K562 (cell line): Measurements from ENCODE around the gene DAD1. TPM values are rescaled to one million over a fixed set of nuclear protein-coding genes. Genes with fewer than 3 reads are reported as not detected.

Experiments used
- ATAC-seq: fragments of 200-7000 bp; cut with Tn5 transposase; 3 replicates; pipeline ENCODE4 v1.9.1; 2020; ENCODE audit warnings: moderate library complexity
- BruUV-seq: library from RNA; stranded (reverse); fragments of 400-500 nt; replicated peaks from 2 replicates; lab custom pipeline; 2021; lab: Mats Ljungman, UMichigan
- CTCF ChIA-PET: fragments of 300-600 bp; formaldehyde crosslinking; extraction: SDS; loops from one replicate; lab custom pipeline; 2021; ENCODE audit warnings: low intra/inter-chr PET ratio; lab: Yijun Ruan, JAX
- POLR2A ChIA-PET: fragments of 300-600, 350-650 bp; sonication (Branson Sonifier 250); formaldehyde crosslinking; extraction: SDS; loops from one replicate; lab custom pipeline; 2021; ENCODE audit warnings: antibody characterized with exemption, inconsistent platforms; lab: Yijun Ruan, JAX
- DNase-seq, 4 experiments: peaks; one replicate each; pipeline versions ENCODE4 v3.0.0 to v3.0.0-alpha.2; 2011 to 2018; ENCODE audit warnings: low spot score in 3 of 4, mixed read lengths in 3 of 4; ENCODE audit errors: extremely low read depth in 1 of 4
- FAIRE-seq: peaks from 2 replicates; lab custom pipeline; 2011; peaks lifted over from hg19 to GRCh38; lab: Jason Lieb, UNC
- H2AFZ ChIP-seq: 2 replicates; pipeline ENCODE4 v1.6.0; 2011; ENCODE audit warnings: low read depth, low read length, control low read depth, inconsistent platforms
- H3K27ac ChIP-seq: fragments of 200-600 bp; 3 replicates; pipeline ENCODE4 v1.8.0; 2011; ENCODE audit warnings: low read depth, mild to moderate bottlenecking, control low read depth, inconsistent platforms, low read length, moderate library complexity, mixed read lengths; ENCODE audit errors: extremely low read depth
- H3K27me3 ChIP-seq, 2 experiments: fragments of 300-600 bp in 1 of 2; 2 replicates in 1 of 2; 3 replicates in 1 of 2; pipeline versions ENCODE4 v1.6.0 to v1.8.0; 2011; ENCODE audit warnings: inconsistent platforms in 2 of 2, low read length in 2 of 2, mild to moderate bottlenecking in 1 of 2, mixed read lengths in 1 of 2, moderate library complexity in 1 of 2; ENCODE audit not compliant: control insufficient read depth in 2 of 2, insufficient read depth in 2 of 2
- H3K36me3 ChIP-seq: fragments of 300-600 bp; 3 replicates; pipeline ENCODE4 v1.8.0; 2011; ENCODE audit warnings: mild to moderate bottlenecking, low read length, inconsistent platforms; ENCODE audit not compliant: control insufficient read depth, insufficient read depth
- H3K4me1 ChIP-seq, 2 experiments: fragments of 200-600 bp in 1 of 2; replicated peaks in 1 of 2; 2 replicates in 1 of 2; 3 replicates in 1 of 2; pipeline versions ENCODE4 v1.5.1 to v1.8.0; 2011; ENCODE audit warnings: inconsistent platforms in 2 of 2, low read length in 2 of 2, mild to moderate bottlenecking in 1 of 2, mixed read lengths in 1 of 2, moderate library complexity in 1 of 2; ENCODE audit not compliant: control insufficient read depth in 2 of 2, insufficient read depth in 2 of 2
- H3K4me2 ChIP-seq: 2 replicates; pipeline ENCODE4 v1.6.1; 2011; ENCODE audit warnings: low read length, control low read depth, inconsistent platforms, mixed read lengths; ENCODE audit not compliant: insufficient read depth
- H3K4me3 ChIP-seq: fragments of 200-600 bp; sonication (generic), shearing (Covaris generic); 2 replicates; pipeline ENCODE4 v1.5.1; 2016; ENCODE audit warnings: control low read depth, inconsistent platforms
- H3K79me2 ChIP-seq: fragments of 200-600 bp; 3 replicates; pipeline ENCODE4 v1.8.0; 2011; ENCODE audit warnings: low read length, inconsistent platforms; ENCODE audit not compliant: control insufficient read depth, insufficient read depth
- H3K9ac ChIP-seq, 2 experiments: 2 replicates each; pipeline versions ENCODE4 v1.6.0 to v1.6.1; 2011; ENCODE audit warnings: low read depth in 2 of 2, low read length in 2 of 2, control low read depth in 1 of 2, inconsistent platforms in 1 of 2, mild to moderate bottlenecking in 1 of 2, mixed read lengths in 1 of 2; ENCODE audit not compliant: insufficient read depth in 1 of 2
- H3K9me1 ChIP-seq: one replicate; pipeline ENCODE4 v1.6.0; 2011; ENCODE audit warnings: inconsistent platforms, mild to moderate bottlenecking, low read length, moderate library complexity; ENCODE audit not compliant: control insufficient read depth, insufficient read depth
- H3K9me3 ChIP-seq: replicated peaks from 2 replicates; pipeline ENCODE4 v1.5.1; 2011; ENCODE audit warnings: low read depth, low read length, inconsistent platforms; ENCODE audit not compliant: control insufficient read depth, insufficient read depth
- H4K20me1 ChIP-seq: replicated peaks from 2 replicates; pipeline ENCODE4 v1.6.1; 2011; ENCODE audit warnings: low read length, inconsistent platforms, mixed read lengths; ENCODE audit not compliant: control insufficient read depth, insufficient read depth
- BMI1 ChIP-seq: fragments of 150-350 bp; IDR thresholded peaks from 2 replicates; pipeline ENCODE4 v1.6.1; 2014; ENCODE audit warnings: low read length
- ETS2 ChIP-seq: IDR thresholded peaks from 2 replicates; pipeline ENCODE4 v1.6.1; 2016; ENCODE audit warnings: borderline replicate concordance, missing genetic modification characterization, mild to moderate bottlenecking, moderate library complexity, missing compliant biosample characterization; ENCODE audit not compliant: poor library complexity, severe bottlenecking
- HEY1 ChIP-seq: fragments of 250-450 bp; sonication (Bioruptor Pico); IDR thresholded peaks from 2 replicates; pipeline ENCODE4 v1.5.0; 2020; ENCODE audit warnings: mild to moderate bottlenecking, moderate library complexity, borderline replicate concordance
- HLTF ChIP-seq: fragments of 450-650 bp; IDR thresholded peaks from 2 replicates; pipeline ENCODE4 v1.6.1; 2016
- MCM2 ChIP-seq: fragments of 450-650 bp; IDR thresholded peaks from 2 replicates; pipeline ENCODE4 v1.6.1; 2017; ENCODE audit warnings: low read depth, mild to moderate bottlenecking
- NR2C1 ChIP-seq, 2 experiments: fragments of 450-650 bp; IDR thresholded peaks; 2 replicates each; pipeline ENCODE4 v1.6.1; 2017; ENCODE audit warnings: mild to moderate bottlenecking in 2 of 2, antibody characterized with exemption in 1 of 2, inconsistent platforms in 1 of 2, missing compliant biosample characterization in 1 of 2, missing genetic modification characterization in 1 of 2
- PCBP1 ChIP-seq: fragments of 200-400 bp; formaldehyde crosslinking; IDR thresholded peaks from 2 replicates; pipeline ENCODE4 v1.6.1; 2018; ENCODE audit warnings: mild to moderate bottlenecking, low read depth, low read length; ENCODE audit not compliant: poor library complexity, severe bottlenecking
- RAD21 ChIP-seq, 2 experiments: fragments of 250-450 bp in 1 of 2; fragments of 450-650 bp in 1 of 2; sonication (Bioruptor Pico) in 1 of 2; formaldehyde crosslinking in 1 of 2; IDR thresholded peaks in 1 of 2; conservative IDR thresholded peaks in 1 of 2; 2 replicates each; pipeline versions ENCODE4 v1.4.0 to v1.8.0; 2020 to 2022; ENCODE audit warnings: mild to moderate bottlenecking in 2 of 2, moderate library complexity in 1 of 2
- RBFOX2 ChIP-seq: fragments of 200-400 bp; formaldehyde crosslinking; IDR thresholded peaks from 2 replicates; pipeline ENCODE4 v1.6.1; 2017; ENCODE audit warnings: low read depth, mild to moderate bottlenecking, low read length, moderate library complexity
- SUPT5H ChIP-seq: fragments of 450-650 bp; IDR thresholded peaks from 2 replicates; pipeline ENCODE4 v1.6.1; 2016
- ZBTB8A ChIP-seq: fragments of 450-650 bp; IDR thresholded peaks from 2 replicates; pipeline ENCODE4 v1.6.1; 2018; ENCODE audit warnings: mild to moderate bottlenecking, moderate library complexity; ENCODE audit not compliant: partially characterized antibody
- WGBS: fragments of 100-300 bp; shearing (Covaris generic); methylation state at CpG from one replicate; pipeline ENCODE4 v1.1.6; 2016; ENCODE audit warnings: low coverage, mixed read lengths; ENCODE audit not compliant: insufficient coverage; ENCODE audit errors: missing lambda C conversion rate; 5-methylcytosine and 5-hydroxymethylcytosine counted together
- in situ Hi-C: fragments of 300-500 bp; cut with MboI; formaldehyde crosslinking; loops from 4 replicates; pipeline ENCODE4 v1.15.0; 2018; ENCODE audit warnings: inconsistent platforms, mixed read lengths
- intact Hi-C: fragments of 100-400 bp; cut with micrococcal nuclease; formaldehyde crosslinking; loops from 2 replicates; pipeline ENCODE4 v1.14.2; 2022
- polyA plus RNA-seq, 8 experiments: library from polyadenylated mRNA; depleted of rRNA in 4 of 8; stranded (reverse) in 5 of 8; unstranded in 3 of 8; fragments of >200 nt; fragmentation: Nextera tagmentation in 2 of 8; fragmentation: Illumina TruSeq in 1 of 8; extraction: Ambion mirVana in 2 of 8; extraction: Trizol in 1 of 8; gene quantifications; 2 replicates each; pipeline versions ENCODE4 v1.2.1 to v1.2.3, GENCODE V29; 2011 to 2014; ENCODE audit warnings: inconsistent platforms in 1 of 8, missing spikeins in 1 of 8
- total RNA-seq, 7 experiments: library from RNA; depleted of rRNA in 6 of 7; stranded (reverse); fragments of >200 nt in 6 of 7; fragmentation: Illumina TruSeq in 2 of 7; extraction: Trizol in 2 of 7; gene quantifications; 2 replicates each; pipeline versions ENCODE4 v1.2.1 to v1.2.3, GENCODE V29; 2011 to 2021; ENCODE audit warnings: low replicate concordance in 1 of 7
- TF ChIP-seq, protein P1 (sequence below): fragments of 450-650 bp; IDR thresholded peaks from 2 replicates; pipeline ENCODE4 v1.6.1; 2018; ENCODE audit warnings: mild to moderate bottlenecking, low read depth; ENCODE audit not compliant: partially characterized antibody
- TF ChIP-seq, protein P2 (sequence below): fragments of 250-450 bp; sonication (Bioruptor Pico); IDR thresholded peaks from 2 replicates; pipeline ENCODE4 v1.5.0; 2021
- TF ChIP-seq, protein P3 (sequence below), 2 experiments: fragments of 250-450 bp in 1 of 2; fragments of 450-650 bp in 1 of 2; sonication (Bioruptor Pico) in 1 of 2; IDR thresholded peaks; 2 replicates each; pipeline versions ENCODE4 v1.6.1 to v1.8.0; 2016 to 2021; ENCODE audit warnings: mild to moderate bottlenecking in 2 of 2, moderate library complexity in 2 of 2, missing compliant biosample characterization in 1 of 2, missing genetic modification characterization in 1 of 2
- TF ChIP-seq, protein P4 (sequence below): sonication (generic); formaldehyde crosslinking; IDR thresholded peaks from 2 replicates; pipeline ENCODE4 v1.8.0; 2022; ENCODE audit warnings: mild to moderate bottlenecking, missing genetic modification reagents, borderline replicate concordance

The DAD1 gene
- total and polyA plus RNA-seq, 9 of the 15 experiments (the other 6 are each of a cell fraction or from before 2014, with no cell fraction given) = 104 to 617 (median 222) TPM

DNA sequence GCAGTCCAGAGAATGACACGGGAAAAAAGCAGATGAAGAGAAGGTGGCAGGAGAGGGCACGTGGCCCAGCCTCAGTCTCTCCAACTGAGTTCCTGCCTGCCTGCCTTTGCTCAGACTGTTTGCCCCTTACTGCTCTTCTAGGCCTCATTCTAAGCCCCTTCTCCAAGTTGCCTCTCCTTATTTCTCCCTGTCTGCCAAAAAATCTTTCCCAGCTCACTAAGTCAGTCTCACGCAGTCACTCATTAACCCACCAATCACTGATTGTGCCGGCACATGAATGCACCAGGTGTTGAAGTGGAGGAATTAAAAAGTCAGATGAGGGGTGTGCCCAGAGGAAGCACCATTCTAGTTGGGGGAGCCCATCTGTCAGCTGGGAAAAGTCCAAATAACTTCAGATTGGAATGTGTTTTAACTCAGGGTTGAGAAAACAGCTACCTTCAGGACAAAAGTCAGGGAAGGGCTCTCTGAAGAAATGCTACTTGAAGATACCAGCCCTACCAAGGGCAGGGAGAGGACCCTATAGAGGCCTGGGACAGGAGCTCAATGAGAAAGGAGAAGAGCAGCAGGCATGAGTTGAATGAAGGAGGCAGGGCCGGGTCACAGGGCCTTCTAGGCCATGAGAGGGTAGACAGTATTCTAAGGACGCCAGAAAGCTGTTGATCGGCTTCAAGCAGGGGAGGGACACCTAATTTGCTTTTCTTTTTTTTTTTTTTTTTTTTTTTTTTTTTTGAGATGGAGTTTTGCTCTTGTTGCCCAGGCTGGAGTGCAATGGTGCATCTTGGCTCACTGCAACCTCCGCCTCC is 40.9 kb downstream of the DAD1 start:
- no peaks in the 10 kb centered on the region; a peak in 2 of 5 replicates for H3K4me1 ChIP-seq
- ChIA-PET CTCF (no interaction called here), POLR2A (interaction anchor here (0.7 kb wide), 2 partner anchors 14 to 214 kb away, joined by 3 read pairs; no protein-coding TSS in a partner anchor)
- no peak for DNase-seq
- no peaks in the 10 kb centered on the region for H4K20me1 ChIP-seq
- no peak overlapping the region for H3K27ac ChIP-seq
- no peaks in the 10 kb centered on the region for H3K79me2 ChIP-seq
- H3K4me3 ChIP-seq = no peak overlapping the region
- H3K27me3 ChIP-seq = peaks cover 2 to 8% of the 10 kb centered on the region in 2 experiments; a peak in 3 of 5 replicates
- no peaks in the 10 kb centered on the region for H3K9me3 ChIP-seq
- no TSS peak for BruUV-seq
- FAIRE-seq = no peak
- H3K36me3 ChIP-seq = no peaks in the 10 kb centered on the region
- WGBS = 53% methylated on average over 6 of the region's 8 CpGs
- intact Hi-C loops (no loop called here), in situ Hi-C loops (no loop called here)
- no peak for ATAC-seq
- H2AFZ ChIP-seq = no peak overlapping the region
- no peak overlapping the region for H3K4me2 ChIP-seq
- H3K9ac ChIP-seq = no peak overlapping the region
- H3K9me1 ChIP-seq = no peaks in the 10 kb centered on the region
- TF ChIP-seq NR2C1 (IDR thresholded peaks at IDR 0.05) = no peak
- TF ChIP-seq NR2C1 (tag; IDR thresholded peaks at IDR 0.05) = no peak
- TF ChIP-seq, protein P1, sequence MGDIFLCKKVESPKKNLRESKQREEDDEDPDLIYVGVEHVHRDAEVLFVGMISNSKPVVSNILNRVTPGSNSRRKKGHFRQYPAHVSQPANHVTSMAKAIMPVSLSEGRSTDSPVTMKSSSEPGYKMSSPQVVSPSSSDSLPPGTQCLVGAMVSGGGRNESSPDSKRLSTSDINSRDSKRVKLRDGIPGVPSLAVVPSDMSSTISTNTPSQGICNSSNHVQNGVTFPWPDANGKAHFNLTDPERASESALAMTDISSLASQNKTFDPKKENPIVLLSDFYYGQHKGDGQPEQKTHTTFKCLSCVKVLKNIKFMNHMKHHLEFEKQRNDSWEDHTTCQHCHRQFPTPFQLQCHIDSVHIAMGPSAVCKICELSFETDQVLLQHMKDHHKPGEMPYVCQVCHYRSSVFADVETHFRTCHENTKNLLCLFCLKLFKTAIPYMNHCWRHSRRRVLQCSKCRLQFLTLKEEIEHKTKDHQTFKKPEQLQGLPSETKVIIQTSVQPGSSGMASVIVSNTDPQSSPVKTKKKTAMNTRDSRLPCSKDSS = no peak
- no peak for TF ChIP-seq PCBP1
- TF ChIP-seq, protein P2, sequence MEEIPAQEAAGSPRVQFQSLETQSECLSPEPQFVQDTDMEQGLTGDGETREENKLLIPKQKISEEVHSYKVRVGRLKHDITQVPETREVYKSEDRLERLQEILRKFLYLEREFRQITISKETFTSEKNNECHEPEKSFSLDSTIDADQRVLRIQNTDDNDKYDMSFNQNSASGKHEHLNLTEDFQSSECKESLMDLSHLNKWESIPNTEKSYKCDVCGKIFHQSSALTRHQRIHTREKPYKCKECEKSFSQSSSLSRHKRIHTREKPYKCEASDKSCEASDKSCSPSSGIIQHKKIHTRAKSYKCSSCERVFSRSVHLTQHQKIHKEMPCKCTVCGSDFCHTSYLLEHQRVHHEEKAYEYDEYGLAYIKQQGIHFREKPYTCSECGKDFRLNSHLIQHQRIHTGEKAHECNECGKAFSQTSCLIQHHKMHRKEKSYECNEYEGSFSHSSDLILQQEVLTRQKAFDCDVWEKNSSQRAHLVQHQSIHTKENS (CRISPR knock-in tag) = no peak
- TF ChIP-seq, protein P3, sequence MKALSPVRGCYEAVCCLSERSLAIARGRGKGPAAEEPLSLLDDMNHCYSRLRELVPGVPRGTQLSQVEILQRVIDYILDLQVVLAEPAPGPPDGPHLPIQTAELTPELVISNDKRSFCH (CRISPR knock-in tag; IDR thresholded peaks at IDR 0.05) = no peak
- TF ChIP-seq, protein P3 (tag; IDR thresholded peaks at IDR 0.05) = no peak
- TF ChIP-seq RBFOX2 = no peak
- no peak for TF ChIP-seq BMI1
- no peak for TF ChIP-seq MCM2
- TF ChIP-seq, protein P4, sequence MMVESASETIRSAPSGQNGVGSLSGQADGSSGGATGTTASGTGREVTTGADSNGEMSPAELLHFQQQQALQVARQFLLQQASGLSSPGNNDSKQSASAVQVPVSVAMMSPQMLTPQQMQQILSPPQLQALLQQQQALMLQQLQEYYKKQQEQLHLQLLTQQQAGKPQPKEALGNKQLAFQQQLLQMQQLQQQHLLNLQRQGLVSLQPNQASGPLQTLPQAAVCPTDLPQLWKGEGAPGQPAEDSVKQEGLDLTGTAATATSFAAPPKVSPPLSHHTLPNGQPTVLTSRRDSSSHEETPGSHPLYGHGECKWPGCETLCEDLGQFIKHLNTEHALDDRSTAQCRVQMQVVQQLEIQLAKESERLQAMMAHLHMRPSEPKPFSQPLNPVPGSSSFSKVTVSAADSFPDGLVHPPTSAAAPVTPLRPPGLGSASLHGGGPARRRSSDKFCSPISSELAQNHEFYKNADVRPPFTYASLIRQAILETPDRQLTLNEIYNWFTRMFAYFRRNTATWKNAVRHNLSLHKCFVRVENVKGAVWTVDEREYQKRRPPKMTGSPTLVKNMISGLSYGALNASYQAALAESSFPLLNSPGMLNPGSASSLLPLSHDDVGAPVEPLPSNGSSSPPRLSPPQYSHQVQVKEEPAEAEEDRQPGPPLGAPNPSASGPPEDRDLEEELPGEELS = no peak
- no peak for TF ChIP-seq SUPT5H
- TF ChIP-seq RAD21 (CRISPR knock-in tag; conservative IDR thresholded peaks at IDR 0.05 in 1 of 2, IDR thresholded peaks at IDR 0.05 in 1 of 2) = no peak
- TF ChIP-seq ZBTB8A = no peak
- TF ChIP-seq ETS2 = no peak
- no peak for TF ChIP-seq HEY1 (CRISPR knock-in tag)
- no peak for TF ChIP-seq HLTF
